H4 (cell line): Measurements from ENCODE around the gene DMPK. TPM values are rescaled to one million over a fixed set of nuclear protein-coding genes. Genes with fewer than 3 reads are reported as not detected.

Experiments used
- DNase-seq: peaks from one replicate; pipeline ENCODE4 v3.0.0-alpha.2; 2015; ENCODE audit warnings: low spot score
- total RNA-seq: library from RNA; depleted of rRNA; stranded (reverse); fragments of >200 nt; shearing (Covaris generic); gene quantifications from 2 replicates; pipeline ENCODE4 v1.2.3, GENCODE V29; 2014

Gene DMPK
- total RNA-seq, 1 experiment from 2014 or later, result 2.2 TPM

DNA sequence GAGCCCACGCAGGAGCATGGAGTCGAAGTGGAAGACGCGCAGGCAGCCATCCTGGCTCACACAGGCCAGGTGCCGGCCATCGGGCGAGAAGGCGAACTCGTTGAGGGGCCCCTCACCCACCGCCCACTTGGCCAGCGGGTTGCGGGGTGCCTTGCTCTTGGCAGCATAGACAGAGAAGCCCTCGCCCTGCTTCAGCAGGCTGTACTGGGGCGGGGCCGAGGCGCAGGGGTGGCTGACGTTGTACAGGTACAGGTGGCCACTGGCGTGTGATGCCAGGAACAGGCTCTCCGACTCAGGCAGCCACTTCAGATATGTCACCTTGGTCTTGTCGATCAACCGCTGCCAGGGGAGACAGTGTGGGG, 4.2 kb upstream of the DMPK start:
- DNase-seq, result no peak

DNA sequence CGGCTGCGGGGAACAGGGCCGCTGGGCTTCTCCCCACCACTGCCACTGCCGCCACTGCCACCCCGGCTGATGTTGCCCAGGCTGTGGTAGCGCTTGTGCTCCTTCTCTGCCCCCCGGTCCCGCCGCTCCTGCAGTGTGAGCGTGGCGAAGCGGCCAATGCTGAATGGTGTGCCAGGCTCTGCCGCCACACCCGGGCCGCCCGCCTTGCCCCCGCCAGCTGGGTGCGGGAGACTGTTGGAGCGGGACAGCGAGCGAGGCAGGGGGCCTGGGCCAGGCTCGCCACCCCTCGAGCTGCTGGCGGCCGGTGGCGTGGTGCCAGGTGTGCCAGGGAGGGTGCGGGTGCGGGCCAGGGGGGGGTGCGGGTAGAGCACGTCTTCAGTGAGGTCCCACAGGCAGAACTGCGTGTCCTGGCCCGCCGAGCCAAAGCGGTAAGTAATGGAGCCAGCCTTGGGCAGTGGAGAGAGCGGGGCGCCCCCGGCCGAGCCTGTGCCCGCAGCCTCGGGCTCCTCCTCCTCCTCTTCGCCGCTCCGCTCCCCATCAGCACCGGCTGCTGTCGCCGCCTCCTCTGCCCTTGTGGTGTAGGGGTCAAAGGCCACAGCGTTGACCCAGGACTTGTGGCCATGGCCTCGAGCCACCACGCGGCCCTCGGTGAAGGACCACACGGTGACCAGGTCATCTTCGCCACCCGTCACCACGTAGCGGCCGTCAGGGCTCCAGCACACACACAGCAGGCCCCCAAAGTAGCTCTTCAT, 3.7 kb upstream of the DMPK start:
- no peak for DNase-seq

DNA sequence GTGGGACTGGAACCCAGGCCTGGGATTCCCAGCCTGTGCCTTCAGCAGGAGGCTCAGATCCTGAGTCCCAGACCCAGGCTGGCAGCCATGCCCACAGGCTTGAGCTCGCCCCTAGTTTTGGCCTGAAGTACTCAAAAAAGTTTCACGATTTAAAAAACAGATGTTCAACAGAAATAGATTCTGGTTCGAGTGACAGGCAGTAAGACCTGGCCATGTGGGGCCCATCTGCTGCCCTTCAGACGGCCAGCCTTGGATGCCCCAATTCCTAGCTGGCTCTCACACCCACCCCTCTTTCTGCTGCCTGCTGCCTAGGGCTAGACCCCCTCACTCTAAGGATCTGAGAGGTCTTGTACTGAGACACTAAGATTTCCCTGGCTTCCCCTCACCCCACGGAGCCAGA, 2.8 kb upstream of the DMPK start:
- no peak for DNase-seq

DNA sequence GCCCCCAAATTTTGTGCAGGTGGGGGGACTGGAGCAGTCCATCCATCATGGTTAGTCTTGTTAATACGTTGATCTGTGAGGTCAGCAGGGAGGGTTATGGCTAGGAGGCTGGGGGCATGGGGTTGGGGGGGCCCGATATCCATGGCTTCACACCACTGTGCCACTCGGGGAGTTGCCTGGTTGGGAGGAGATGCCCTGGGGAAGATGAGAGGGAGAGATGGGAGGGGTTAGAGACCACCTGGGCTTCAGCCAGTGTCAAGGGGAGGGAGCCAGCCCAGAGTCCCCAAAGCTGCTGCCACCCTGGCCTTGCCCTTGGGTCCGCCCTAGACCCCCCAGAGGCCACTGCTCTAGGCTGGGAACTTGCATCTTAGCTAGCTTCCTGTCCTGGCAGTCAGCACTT, 1.8 kb upstream of the DMPK start:
- no peak for DNase-seq

DNA sequence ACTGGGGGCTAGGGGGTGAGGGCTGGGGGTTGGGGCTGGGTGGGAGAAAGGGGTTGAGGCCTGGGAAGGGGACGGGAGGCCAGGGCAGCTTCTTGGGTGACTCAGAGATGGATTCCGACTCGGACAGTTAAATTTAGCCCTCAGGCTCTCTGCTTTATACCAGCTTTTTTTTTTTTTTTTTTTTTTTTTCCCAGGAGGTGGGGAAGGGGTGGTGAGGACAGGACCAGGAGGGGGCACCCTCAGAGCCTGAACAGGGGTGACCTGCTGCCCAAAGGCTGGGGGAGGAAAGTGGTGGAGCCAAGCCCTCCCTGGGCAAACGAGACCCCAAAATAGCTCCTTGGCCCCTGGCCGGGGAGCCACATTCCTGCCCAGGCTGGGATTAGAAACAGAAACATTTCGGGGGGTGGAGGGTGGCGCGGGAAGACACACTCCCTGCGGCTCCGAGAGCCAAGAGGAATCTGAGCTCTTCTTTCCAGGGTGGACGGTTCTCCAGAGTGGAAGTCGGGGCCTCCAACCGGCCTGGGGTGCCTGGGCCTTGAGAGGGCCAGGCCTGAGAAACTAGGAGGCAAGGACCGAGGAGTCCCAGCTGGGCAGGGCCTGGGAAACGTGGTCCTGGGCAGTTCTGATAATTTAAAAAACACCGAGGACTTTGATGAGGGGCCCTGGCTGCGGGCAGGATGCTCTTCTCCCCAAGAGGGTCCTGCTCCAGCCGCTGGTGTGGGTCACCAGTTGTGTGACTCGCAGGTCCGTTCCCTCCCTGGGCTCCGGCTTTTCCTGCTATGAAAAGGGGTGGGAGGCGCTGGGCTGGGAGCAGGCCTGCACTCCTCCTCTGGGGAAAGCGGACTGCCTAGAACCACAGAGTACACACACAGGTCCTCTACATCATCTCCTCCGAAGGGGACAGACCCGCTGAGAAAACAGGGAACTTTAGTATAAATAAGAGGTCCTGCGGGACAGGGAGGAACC, 813 bp upstream of the DMPK start:
- DNase-seq, result no peak

GRCh38 chr19:45781214-45782161, 802 bp downstream of the DMPK start:
- DNase-seq, result no peak

DNA sequence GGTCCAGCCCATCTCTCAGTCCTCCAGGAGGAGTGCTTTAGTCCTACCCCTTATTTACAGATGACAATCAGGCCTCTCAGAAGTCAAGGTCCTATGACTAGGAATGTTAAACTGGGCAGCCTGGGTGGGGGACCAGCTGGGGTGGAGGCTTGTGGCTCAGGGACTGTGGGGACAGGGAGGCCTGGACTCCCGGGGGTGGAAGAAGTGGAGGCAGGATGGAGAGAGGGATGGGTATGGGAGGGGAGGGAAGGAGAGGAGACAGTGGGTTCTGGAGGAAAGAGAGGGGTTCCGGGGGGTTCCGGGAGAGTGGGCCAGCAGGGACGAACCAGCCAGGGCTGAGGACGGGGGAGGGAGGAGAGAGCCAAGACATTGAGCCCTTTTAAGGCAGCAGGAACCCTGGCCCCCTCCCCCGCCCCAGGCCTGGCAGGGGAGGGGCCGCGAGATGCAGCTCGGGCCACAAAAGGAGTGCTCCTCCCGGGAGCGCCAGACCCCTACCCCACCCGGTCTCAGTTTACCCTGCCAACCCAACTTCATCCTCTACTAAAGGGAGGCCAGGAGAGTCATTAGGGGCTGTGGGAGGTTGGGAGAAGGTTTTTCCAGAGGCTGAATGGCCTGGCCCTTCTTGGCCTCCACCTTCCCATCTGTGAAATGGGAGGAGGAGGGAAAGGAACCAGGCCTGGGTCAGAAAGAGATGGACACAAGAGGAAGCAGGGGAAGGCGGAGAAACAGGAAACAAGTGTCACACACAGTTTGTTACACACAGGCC, 1.7 kb downstream of the DMPK start:
- no peak for DNase-seq

DNA sequence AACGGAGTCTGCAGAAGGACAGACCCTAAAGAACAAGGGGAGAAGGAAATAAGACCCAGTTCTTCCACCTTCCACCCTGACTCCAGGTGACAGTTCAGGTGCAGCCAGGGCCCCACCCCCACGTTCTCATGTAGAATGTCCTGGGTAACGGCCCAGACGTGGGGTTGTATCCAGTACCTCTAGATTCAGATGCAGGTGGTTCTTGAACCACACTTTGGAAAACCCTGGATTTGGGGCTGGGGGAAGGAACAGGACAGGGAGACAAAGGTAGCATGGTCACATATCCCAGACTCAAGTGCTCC, 2.2 kb downstream of the DMPK start:
- DNase-seq, result no peak

DNA sequence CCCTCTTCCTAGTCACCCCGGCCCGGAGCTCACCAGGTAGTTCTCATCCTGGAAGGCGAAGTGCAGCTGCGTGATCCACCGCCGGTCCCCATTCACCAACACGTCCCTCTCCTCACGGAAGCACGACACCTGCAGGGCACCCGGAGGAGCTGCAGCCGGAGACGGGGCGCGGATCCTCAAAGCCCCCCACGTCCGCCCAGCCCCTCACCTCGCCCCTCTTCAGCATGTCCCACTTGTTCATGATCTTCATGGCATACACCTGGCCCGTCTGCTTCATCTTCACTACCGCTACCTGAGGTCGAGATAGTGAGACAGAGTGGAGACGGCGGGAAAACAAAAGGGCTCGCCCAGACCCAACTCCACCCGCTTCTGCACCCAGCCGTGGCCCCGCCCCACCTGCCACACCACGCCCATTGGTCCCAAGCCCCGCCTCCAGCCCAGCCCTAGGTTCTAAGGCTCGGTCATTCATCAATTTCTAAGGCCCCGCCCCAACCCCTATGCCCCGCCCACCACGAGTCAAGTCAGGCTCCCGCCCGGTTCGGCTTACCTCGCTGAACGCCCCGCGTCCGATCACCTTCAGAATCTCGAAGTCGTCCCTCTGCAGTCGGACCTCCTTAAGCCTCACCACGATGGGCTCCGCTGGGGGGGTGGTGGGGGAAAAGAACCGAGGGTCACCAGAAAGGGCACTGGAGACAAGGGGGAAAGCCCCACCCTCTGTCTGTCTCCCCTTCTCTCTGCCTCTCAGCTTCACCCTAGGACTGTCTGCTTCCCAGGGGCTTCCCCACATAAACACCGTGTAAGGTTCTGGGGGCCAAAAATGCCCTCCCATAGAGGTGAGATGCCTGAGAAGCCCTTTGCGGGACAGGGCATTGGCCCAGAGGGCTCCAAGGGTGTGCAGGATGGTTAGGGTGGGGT, 2.8 kb downstream of the DMPK start:
- DNase-seq, result no peak

- DNase-seq, result no peak
Measured at GRCh38 chr19:45778010-45778661, 4.2 kb downstream of the DMPK start.

GRCh38 chr19:45777395-45777961, 4.8 kb downstream of the DMPK start:
- DNase-seq, result no peak

DNA sequence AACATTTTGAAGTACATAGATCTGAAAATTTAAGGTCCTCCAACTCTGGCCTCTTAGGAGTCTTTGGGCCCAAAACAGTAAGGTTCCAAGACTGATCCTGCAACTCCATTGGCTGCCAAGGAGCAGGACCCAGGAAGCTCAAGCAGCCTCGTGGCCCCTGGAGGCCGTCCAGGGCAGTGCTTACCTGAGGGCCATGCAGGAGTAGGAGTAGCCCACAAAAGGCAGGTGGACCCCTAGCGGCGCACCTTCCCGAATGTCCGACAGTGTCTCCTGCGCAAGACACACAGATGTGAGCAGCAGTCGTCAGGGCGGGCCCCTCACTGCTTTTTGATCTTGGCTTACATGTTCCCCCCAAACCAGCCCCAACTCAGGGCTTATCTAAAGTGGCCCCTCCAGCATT, 7.5 kb downstream of the DMPK start:
- no peak for DNase-seq

DNA sequence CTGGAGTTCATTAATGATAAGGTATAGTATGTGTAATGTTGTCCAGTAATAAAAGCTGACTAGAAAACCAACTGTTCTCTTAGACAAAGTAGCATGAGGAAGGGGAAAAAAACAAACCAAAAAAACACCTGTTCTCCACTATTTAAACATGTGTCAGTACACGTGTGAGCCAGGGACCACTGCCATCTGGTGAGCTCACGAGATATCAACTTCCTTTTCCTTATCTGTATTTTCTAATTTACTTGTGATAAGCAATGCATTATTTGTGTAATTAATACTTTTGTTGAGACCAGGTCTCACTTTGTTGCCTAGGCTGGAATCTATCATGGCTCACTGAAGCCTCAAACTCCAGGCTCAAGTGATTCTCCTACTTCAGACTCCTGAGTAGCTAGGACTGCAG, 8.9 kb downstream of the DMPK start:
- no peak for DNase-seq

- no peak for DNase-seq
Measured at GRCh38 chr19:45772912-45773311, 9.4 kb downstream of the DMPK start.

DNA sequence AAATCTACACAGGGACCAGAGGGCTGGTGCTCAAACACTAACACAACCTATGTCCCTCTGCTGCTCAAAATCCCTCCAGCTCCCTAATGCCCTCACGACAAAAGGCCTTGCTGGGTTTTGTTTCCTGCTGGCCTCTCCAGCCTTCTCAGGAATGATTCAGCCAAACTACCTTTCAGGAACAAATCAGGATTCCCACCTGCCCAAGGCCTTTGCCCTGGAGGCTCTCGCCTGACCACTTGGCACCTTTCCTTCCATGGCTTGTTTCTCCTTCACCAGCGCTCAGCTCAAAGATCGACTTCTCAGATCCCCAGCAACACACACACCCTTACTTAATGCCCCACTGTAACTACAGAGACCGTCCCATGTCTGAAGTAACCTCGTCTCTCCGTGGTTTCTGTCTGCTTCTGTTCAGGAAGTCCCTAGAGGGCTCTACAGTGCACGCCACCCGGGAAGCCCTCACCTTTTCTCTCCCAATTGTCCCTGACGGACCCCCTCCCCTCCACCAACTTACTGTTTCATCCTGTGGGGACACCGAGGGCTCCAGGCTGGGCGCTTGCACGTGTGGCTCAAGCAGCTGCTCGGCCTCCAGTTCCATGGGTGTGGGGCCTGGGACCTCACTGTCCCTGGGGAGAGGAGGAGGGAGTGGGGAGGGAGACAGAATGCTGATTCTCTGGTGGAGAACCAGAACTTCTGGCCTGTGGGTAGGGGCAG, 10.0 kb downstream of the DMPK start:
- no peak for DNase-seq

DNA sequence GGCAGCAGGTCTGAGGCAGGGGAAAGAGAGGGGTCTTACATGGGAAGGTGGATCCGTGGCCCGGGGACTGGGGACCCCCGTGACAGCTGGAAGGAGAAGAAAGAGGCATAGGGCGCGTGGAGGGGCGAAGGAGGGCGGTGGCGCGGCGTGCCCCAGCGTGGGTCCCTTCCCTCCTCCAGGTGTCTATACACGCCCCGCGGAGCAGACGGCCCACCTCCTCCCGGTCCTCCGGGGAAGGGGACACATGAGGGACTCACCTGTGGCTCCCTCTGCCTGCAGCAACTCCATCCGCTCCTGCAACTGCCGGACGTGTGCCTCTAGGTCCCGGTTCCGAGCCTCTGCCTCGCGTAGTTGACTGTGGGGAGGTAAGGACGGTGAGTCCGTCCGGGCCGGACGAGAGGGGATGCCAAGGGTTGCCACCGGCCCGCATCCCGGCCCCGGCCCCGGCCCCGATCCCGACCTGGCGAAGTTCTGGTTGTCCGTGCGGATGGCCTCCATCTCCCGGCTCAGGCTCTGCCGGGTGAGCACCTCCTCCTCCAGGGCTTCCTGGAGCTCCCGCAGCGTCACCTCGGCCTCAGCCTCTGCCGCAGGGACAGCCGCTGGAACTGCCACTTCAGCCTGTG, 10.9 kb downstream of the DMPK start:
- DNase-seq, result no peak

- DNase-seq, result peak; percentile 76
Measured at GRCh38 chr19:45770192-45771101, 11.8 kb downstream of the DMPK start.
